Measurements from ENCODE around the gene ARHGEF4. TPM values are rescaled to one million over a fixed set of nuclear protein-coding genes. Genes with fewer than 3 reads are reported as not detected.

The ARHGEF4 gene
- total RNA-seq, 1 donor from 2014 or later, result 25.5 TPM

DNA sequence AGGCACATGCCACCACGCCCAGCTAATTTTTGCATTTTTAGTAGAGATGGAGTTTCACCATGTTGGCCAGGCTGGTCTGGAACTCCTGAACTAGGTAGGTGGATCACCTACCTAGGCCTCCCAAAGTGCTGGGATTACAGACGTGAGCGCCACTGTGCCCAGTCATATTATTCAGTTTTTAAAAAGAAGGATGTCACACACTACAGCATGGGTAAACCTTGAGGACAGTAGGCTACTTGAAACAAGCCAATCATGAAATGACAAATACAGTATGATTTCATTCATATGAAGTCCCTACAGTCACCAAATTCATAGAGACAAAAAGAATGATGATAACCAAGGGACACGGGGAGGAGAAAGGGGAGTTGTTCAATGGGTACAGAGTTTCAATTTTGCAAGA is 31.1 kb upstream of the ARHGEF4 start:
- Mint-ChIP-seq H3K4me1 (no peaks in the 10 kb centered on the region), H3K4me3 (no peak overlapping the region), H3K9me3 (peaks cover 12% of the 10 kb centered on the region), H3K36me3 (no peaks in the 10 kb centered on the region), H3K27me3 (ENCODE audit: low read depth) (peaks cover 15% of the 10 kb centered on the region), H3K27ac (no peak overlapping the region)
- no peak for DNase-seq (ENCODE audit: low spot score in 2 of 2, unreplicated experiment in 2 of 2)
- TF ChIP-seq, protein P1, sequence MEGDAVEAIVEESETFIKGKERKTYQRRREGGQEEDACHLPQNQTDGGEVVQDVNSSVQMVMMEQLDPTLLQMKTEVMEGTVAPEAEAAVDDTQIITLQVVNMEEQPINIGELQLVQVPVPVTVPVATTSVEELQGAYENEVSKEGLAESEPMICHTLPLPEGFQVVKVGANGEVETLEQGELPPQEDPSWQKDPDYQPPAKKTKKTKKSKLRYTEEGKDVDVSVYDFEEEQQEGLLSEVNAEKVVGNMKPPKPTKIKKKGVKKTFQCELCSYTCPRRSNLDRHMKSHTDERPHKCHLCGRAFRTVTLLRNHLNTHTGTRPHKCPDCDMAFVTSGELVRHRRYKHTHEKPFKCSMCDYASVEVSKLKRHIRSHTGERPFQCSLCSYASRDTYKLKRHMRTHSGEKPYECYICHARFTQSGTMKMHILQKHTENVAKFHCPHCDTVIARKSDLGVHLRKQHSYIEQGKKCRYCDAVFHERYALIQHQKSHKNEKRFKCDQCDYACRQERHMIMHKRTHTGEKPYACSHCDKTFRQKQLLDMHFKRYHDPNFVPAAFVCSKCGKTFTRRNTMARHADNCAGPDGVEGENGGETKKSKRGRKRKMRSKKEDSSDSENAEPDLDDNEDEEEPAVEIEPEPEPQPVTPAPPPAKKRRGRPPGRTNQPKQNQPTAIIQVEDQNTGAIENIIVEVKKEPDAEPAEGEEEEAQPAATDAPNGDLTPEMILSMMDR (IDR thresholded peaks at IDR 0.05; ENCODE audit: unreplicated experiment), result no peak

DNA sequence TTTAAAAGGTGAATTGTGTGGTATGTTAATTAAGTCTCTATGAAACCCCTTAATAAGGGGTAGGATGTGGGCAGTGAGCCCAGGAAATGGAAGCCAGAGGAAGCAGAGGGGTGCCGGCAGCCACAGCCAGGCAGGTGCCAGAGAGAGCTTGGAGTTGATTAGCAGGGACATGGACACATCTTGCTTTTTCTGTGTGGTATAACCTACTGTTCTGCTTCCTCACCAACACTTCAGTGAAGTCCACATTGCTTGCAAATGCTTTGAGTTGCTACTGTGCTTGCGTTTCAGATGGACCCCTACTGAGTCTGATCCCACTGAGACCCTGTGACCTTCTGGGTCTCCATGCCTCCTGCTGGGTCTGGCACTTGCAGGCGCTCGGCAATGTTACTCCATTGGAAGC is 30.3 kb upstream of the ARHGEF4 start:
- no peak for DNase-seq (ENCODE audit: low spot score in 2 of 2, unreplicated experiment in 2 of 2)
- no peaks in the 10 kb centered on the region for H3K36me3 Mint-ChIP-seq
- H3K9me3 Mint-ChIP-seq, result peaks cover 12% of the 10 kb centered on the region
- no peak overlapping the region for H3K4me3 Mint-ChIP-seq
- TF ChIP-seq, protein P1 (IDR thresholded peaks at IDR 0.05; ENCODE audit: unreplicated experiment), result no peak
- H3K4me1 Mint-ChIP-seq, result no peaks in the 10 kb centered on the region
- peaks cover 17% of the 10 kb centered on the region for H3K27me3 Mint-ChIP-seq (ENCODE audit: low read depth)
- no peak overlapping the region for H3K27ac Mint-ChIP-seq

DNA sequence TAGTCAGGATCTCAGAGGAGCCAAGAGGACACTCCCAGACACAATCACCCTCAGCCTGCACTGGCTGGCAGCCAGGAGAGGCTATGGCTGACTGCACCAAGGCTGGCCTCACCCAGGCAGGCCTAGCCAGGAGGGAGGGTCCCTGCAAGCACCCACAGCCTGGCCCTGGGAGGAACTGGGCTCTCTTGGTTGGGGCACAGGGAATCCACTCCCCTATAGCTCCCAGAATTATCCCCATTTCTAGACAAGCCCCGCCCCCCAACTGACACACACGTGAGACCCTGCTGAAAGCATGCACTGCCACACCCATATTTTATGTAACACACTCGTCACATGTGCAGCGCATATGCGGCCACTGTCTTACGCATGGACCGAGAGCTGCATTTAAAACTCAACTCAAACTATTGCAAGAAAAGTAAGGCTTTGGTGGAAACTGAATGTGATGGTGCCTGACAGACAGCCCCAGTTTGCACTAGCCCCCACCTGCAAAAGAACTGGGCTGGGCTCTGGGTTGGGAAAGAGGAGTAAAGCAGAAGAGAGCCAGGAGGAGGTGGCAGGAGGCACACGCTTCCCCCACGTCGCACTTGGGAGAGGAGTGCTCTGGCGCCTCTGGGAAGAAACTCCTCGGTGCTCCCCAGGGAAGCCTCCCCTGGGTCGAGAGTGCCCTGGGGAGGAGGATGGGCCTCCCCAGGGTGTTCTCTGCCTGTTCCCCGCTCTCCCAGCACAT is 28.9 kb upstream of the ARHGEF4 start:
- no peak overlapping the region for H3K4me3 Mint-ChIP-seq
- peaks cover 12% of the 10 kb centered on the region for H3K9me3 Mint-ChIP-seq
- peaks cover 19% of the 10 kb centered on the region for H3K27me3 Mint-ChIP-seq (ENCODE audit: low read depth)
- TF ChIP-seq, protein P1 (IDR thresholded peaks at IDR 0.05; ENCODE audit: unreplicated experiment), result no peak
- no peak for DNase-seq (ENCODE audit: low spot score in 2 of 2, unreplicated experiment in 2 of 2)
- H3K36me3 Mint-ChIP-seq, result no peaks in the 10 kb centered on the region
- H3K27ac Mint-ChIP-seq, result no peak overlapping the region
- no peaks in the 10 kb centered on the region for H3K4me1 Mint-ChIP-seq

DNA sequence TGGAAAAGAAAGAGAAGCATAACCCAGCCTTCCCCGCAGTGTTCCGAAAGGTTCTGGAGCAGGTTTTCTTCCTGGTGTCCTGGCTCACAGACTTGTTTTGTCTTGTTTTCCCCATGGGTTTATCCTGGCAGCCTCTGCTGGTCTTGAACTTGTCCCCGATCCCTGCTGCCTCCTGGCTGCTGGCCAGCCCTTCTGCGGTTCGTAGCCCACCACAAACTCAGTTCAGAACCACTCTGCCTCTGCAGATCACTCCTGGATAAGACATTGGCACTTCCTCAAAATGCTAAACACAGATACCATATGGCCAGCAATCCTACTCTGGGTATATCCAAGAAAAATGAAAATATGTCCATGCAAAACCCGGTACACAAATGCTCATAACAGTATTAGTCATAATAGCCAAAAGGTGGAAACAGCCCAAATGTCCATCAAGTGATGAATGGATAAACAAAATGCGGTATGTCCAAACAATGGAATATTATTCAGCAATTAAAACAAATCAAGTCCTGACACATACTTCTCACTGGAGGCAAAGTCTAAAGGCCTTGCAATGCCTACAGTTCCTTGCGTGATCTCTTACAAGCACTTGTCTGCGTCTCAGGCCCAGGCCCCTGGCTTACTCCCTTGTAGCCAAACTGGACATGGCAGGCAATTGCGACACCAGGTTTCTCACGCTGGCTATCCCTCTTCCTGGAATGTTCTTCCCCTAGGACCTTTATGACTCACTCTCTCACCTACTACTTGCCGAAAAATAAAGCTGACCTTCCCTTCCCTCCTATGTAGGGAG is 28.0 kb upstream of the ARHGEF4 start:
- Mint-ChIP-seq H3K27me3 (ENCODE audit: low read depth) (peaks cover 19% of the 10 kb centered on the region), H3K27ac (no peak overlapping the region), H3K36me3 (no peaks in the 10 kb centered on the region), H3K4me1 (no peaks in the 10 kb centered on the region), H3K4me3 (no peak overlapping the region), H3K9me3 (peaks cover 12% of the 10 kb centered on the region)
- no peak for DNase-seq (ENCODE audit: low spot score in 2 of 2, unreplicated experiment in 2 of 2)
- TF ChIP-seq, protein P1 (IDR thresholded peaks at IDR 0.05; ENCODE audit: unreplicated experiment), result no peak

DNA sequence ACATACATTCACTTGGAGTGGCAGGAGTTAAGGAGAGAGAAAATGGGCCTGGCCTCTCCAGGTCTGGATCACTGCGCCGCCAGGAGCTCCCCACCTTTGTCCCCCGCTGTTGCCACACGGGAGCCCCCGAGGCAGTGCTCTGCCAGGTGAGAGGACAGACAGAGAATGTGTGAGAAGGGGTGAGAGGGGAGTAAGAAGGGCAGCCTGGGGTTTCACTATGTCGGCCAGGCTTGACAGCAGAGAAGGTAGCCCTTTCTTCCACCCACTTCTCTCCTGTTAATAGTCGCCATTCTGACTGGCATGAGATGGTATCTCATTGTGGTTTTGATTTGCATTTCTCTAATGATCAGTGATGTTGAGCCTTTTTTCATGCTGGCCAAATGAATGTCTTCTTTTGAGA is 26.2 kb upstream of the ARHGEF4 start:
- Mint-ChIP-seq H3K27ac (no peak overlapping the region), H3K36me3 (no peaks in the 10 kb centered on the region), H3K9me3 (peaks cover 12% of the 10 kb centered on the region), H3K27me3 (ENCODE audit: low read depth) (peaks cover 19% of the 10 kb centered on the region), H3K4me3 (no peak overlapping the region), H3K4me1 (no peaks in the 10 kb centered on the region)
- DNase-seq (ENCODE audit: low spot score in 2 of 2, unreplicated experiment in 2 of 2), result no peak
- TF ChIP-seq, protein P1 (IDR thresholded peaks at IDR 0.05; ENCODE audit: unreplicated experiment), result no peak

All from mesothelial cell of epicardium (in vitro differentiated cells).